ENCODE results near the gene STX8.
"Not testable (repeated sequence)": the region's sequence is repeated elsewhere in the genome, so short reads cannot be mapped to it uniquely, and the experiment has no call there.

Gene STX8

GRCh38 chr17:9258115-9259015 lies 317.3 kb downstream of the STX8 start:
- 77% methylated on average over 14 of the region's 15 CpGs for WGBS
- Histone ChIP-seq H3K4me1 (ENCODE audit: insufficient read depth, low read length) (peaks cover 26% of the 10 kb centered on the region), H3K27ac (ENCODE audit: low read depth, low read length) (no peak overlapping the region), H3K4me3 (ENCODE audit: low read length) (no peak overlapping the region), H3K9me3 (ENCODE audit: insufficient read depth, low read depth, low read length) (no peaks in the 10 kb centered on the region), H3K27me3 (ENCODE audit: insufficient read depth, low read length) (no peaks in the 10 kb centered on the region), H3K9ac (ENCODE audit: low read depth, low read length) (no peak overlapping the region), H3K36me3 (ENCODE audit: insufficient read depth, low read length) (no peaks in the 10 kb centered on the region)

- not testable (repeated sequence) for H3K9me3 ChIP-seq (ENCODE audit: insufficient read depth, low read depth, low read length); H3K27ac ChIP-seq (ENCODE audit: low read depth, low read length); H3K9ac ChIP-seq (ENCODE audit: low read depth, low read length); H3K27me3 ChIP-seq (ENCODE audit: insufficient read depth, low read length); H3K36me3 ChIP-seq (ENCODE audit: insufficient read depth, low read length); H3K4me3 ChIP-seq (ENCODE audit: low read length)
- WGBS: 93% methylated on average over 9 of the region's 9 CpGs
- peaks cover 26% of the 10 kb centered on the region for H3K4me1 ChIP-seq (ENCODE audit: insufficient read depth, low read length)
These were observed 318.0 kb downstream of the STX8 start for GRCh38 chr17:9257630-9257965.

- Histone ChIP-seq H3K4me1 (ENCODE audit: insufficient read depth, low read length) (peaks cover 26% of the 10 kb centered on the region), H3K27me3 (ENCODE audit: insufficient read depth, low read length) (no peaks in the 10 kb centered on the region), H3K4me3 (ENCODE audit: low read length) (no peak overlapping the region), H3K36me3 (ENCODE audit: insufficient read depth, low read length) (no peaks in the 10 kb centered on the region), H3K9me3 (ENCODE audit: insufficient read depth, low read depth, low read length) (no peaks in the 10 kb centered on the region), H3K27ac (ENCODE audit: low read depth, low read length) (no peak overlapping the region), H3K9ac (ENCODE audit: low read depth, low read length) (no peak overlapping the region)
- 85% methylated on average over 19 of the region's 19 CpGs for WGBS
These were observed 318.6 kb downstream of the STX8 start for GRCh38 chr17:9256751-9257629.

GRCh38 chr17:9256361-9256750 lies 319.3 kb downstream of the STX8 start:
- Histone ChIP-seq H3K9me3 (ENCODE audit: insufficient read depth, low read depth, low read length) (no peaks in the 10 kb centered on the region), H3K4me1 (ENCODE audit: insufficient read depth, low read length) (peaks cover 25% of the 10 kb centered on the region), H3K27me3 (ENCODE audit: insufficient read depth, low read length) (no peaks in the 10 kb centered on the region), H3K9ac (ENCODE audit: low read depth, low read length) (no peak overlapping the region), H3K36me3 (ENCODE audit: insufficient read depth, low read length) (no peaks in the 10 kb centered on the region), H3K27ac (ENCODE audit: low read depth, low read length) (no peak overlapping the region), H3K4me3 (ENCODE audit: low read length) (no peak overlapping the region)
- 93% methylated on average over 6 of the region's 6 CpGs for WGBS

- peaks cover 24% of the 10 kb centered on the region for H3K4me1 ChIP-seq (ENCODE audit: insufficient read depth, low read length)
- H3K36me3 ChIP-seq (ENCODE audit: insufficient read depth, low read length): no peaks in the 10 kb centered on the region
- no peak overlapping the region for H3K4me3 ChIP-seq (ENCODE audit: low read length)
- H3K27me3 ChIP-seq (ENCODE audit: insufficient read depth, low read length): no peaks in the 10 kb centered on the region
- WGBS: 78% methylated on average over 6 of the region's 6 CpGs
- H3K9ac ChIP-seq (ENCODE audit: low read depth, low read length): no peak overlapping the region
- H3K9me3 ChIP-seq (ENCODE audit: insufficient read depth, low read depth, low read length): no peaks in the 10 kb centered on the region
- no peak overlapping the region for H3K27ac ChIP-seq (ENCODE audit: low read depth, low read length)
These were observed 319.8 kb downstream of the STX8 start for GRCh38 chr17:9255833-9256232.

- Histone ChIP-seq H3K27ac (ENCODE audit: low read depth, low read length) (no peak overlapping the region), H3K36me3 (ENCODE audit: insufficient read depth, low read length) (no peaks in the 10 kb centered on the region), H3K4me3 (ENCODE audit: low read length) (no peak overlapping the region), H3K27me3 (ENCODE audit: insufficient read depth, low read length) (no peaks in the 10 kb centered on the region), H3K9ac (ENCODE audit: low read depth, low read length) (no peak overlapping the region), H3K9me3 (ENCODE audit: insufficient read depth, low read depth, low read length) (no peaks in the 10 kb centered on the region), H3K4me1 (ENCODE audit: insufficient read depth, low read length) (peaks cover 24% of the 10 kb centered on the region)
- WGBS: 48% methylated on average over 2 of the region's 2 CpGs
These were observed 320.8 kb downstream of the STX8 start for GRCh38 chr17:9254841-9255240.

GRCh38 chr17:9253308-9253707 lies 322.3 kb downstream of the STX8 start:
- no peaks in the 10 kb centered on the region for H3K36me3 ChIP-seq (ENCODE audit: insufficient read depth, low read length)
- 97% methylated on average over 3 of the region's 3 CpGs for WGBS
- H3K27ac ChIP-seq (ENCODE audit: low read depth, low read length): no peak overlapping the region
- H3K9ac ChIP-seq (ENCODE audit: low read depth, low read length): no peak overlapping the region
- H3K4me3 ChIP-seq (ENCODE audit: low read length): no peak overlapping the region
- peaks cover 13% of the 10 kb centered on the region for H3K4me1 ChIP-seq (ENCODE audit: insufficient read depth, low read length)
- no peaks in the 10 kb centered on the region for H3K27me3 ChIP-seq (ENCODE audit: insufficient read depth, low read length)
- no peaks in the 10 kb centered on the region for H3K9me3 ChIP-seq (ENCODE audit: insufficient read depth, low read depth, low read length)

GRCh38 chr17:9251273-9251672 lies 324.3 kb downstream of the STX8 start:
- H3K27ac ChIP-seq (ENCODE audit: low read depth, low read length): no peak overlapping the region
- H3K27me3 ChIP-seq (ENCODE audit: insufficient read depth, low read length): no peaks in the 10 kb centered on the region
- no peak overlapping the region for H3K9ac ChIP-seq (ENCODE audit: low read depth, low read length)
- no peaks in the 10 kb centered on the region for H3K4me1 ChIP-seq (ENCODE audit: insufficient read depth, low read length)
- H3K4me3 ChIP-seq (ENCODE audit: low read length): no peak overlapping the region
- WGBS: 82% methylated on average over 12 of the region's 12 CpGs
- no peaks in the 10 kb centered on the region for H3K9me3 ChIP-seq (ENCODE audit: insufficient read depth, low read depth, low read length)
- no peaks in the 10 kb centered on the region for H3K36me3 ChIP-seq (ENCODE audit: insufficient read depth, low read length)

GRCh38 chr17:9249245-9249953 lies 326.2 kb downstream of the STX8 start:
- Histone ChIP-seq H3K27ac (ENCODE audit: low read depth, low read length) (no peak overlapping the region), H3K4me3 (ENCODE audit: low read length) (no peak overlapping the region), H3K27me3 (ENCODE audit: insufficient read depth, low read length) (no peaks in the 10 kb centered on the region), H3K9me3 (ENCODE audit: insufficient read depth, low read depth, low read length) (no peaks in the 10 kb centered on the region), H3K4me1 (ENCODE audit: insufficient read depth, low read length) (peaks cover 5% of the 10 kb centered on the region; the same call in 1 of the 2 replicates), H3K9ac (ENCODE audit: low read depth, low read length) (no peak overlapping the region), H3K36me3 (ENCODE audit: insufficient read depth, low read length) (no peaks in the 10 kb centered on the region)
- 91% methylated on average over 21 of the region's 21 CpGs for WGBS

GRCh38 chr17:9247401-9247938 lies 328.1 kb downstream of the STX8 start:
- 96% methylated on average over 21 of the region's 21 CpGs for WGBS
- Histone ChIP-seq H3K36me3 (ENCODE audit: insufficient read depth, low read length) (no peaks in the 10 kb centered on the region), H3K4me1 (ENCODE audit: insufficient read depth, low read length) (peaks cover 5% of the 10 kb centered on the region; the same call in 1 of the 2 replicates), H3K9ac (ENCODE audit: low read depth, low read length) (no peak overlapping the region), H3K27me3 (ENCODE audit: insufficient read depth, low read length) (no peaks in the 10 kb centered on the region), H3K27ac (ENCODE audit: low read depth, low read length) (no peak overlapping the region), H3K4me3 (ENCODE audit: low read length) (no peak overlapping the region), H3K9me3 (ENCODE audit: insufficient read depth, low read depth, low read length) (no peaks in the 10 kb centered on the region)

All from HUES64 (cell line).